Testis (tissue), 2 donors: Measurements from ENCODE around the gene CEACAM18.

Experiments used
- POLR2A ChIP-seq: fragments of 450-650 bp; IDR thresholded peaks from one replicate; pipeline ENCODE4 v1.6.1; 2017; ENCODE audit warnings: antibody characterized with exemption, mild to moderate bottlenecking, moderate library complexity
- TF ChIP-seq, protein P1 (sequence below), 3 experiments: fragments of 450-650 bp in 2 of 3; fragments of 200-600 bp in 1 of 3; sonication (generic) in 1 of 3; IDR thresholded peaks; one replicate each; pipeline ENCODE4 v1.5.1; 2016 to 2019; ENCODE audit warnings: antibody characterized with exemption in 3 of 3, mild to moderate bottlenecking in 2 of 3, moderate library complexity in 1 of 3

DNA sequence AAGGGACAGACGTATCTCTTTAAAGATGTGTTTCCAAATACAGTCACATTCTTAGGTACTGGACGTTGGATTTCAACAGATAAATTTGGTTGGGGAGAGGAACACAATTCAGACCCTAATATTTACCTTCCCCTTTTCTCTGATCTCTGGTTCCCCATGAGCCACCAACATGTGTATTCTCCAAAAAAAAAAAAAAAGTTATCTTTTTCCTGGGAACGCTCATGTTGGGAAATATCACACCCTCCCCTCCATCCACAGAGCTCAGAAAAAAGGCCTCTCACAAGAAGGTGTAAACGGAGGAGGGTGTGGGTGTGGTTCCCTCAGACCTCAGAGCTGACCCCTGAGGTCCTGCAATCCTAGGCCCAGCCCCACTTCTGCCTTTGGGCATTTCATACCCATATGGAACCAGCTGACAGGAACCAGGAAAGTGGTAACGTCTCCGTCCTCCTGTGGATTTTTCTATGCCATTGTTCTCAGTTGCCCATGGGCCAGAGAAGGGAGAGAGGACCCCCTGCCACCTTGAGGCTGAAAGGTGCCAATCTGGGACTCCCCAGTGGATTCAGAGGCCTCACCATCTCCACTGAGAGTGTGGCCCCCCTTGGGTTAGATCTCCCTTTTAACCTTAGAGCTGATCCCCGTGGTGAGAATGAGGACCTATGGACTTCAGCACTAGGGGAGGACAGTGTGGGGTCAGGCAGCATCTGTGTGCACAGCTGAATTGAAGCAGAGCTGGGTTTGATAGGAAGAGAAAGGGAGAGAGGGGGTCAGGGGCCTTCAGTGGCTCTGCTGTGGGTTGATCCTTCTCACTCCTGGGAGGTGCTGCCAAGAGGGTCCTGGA is 31.7 kb downstream of the CEACAM18 start:
- TF ChIP-seq, protein P1, sequence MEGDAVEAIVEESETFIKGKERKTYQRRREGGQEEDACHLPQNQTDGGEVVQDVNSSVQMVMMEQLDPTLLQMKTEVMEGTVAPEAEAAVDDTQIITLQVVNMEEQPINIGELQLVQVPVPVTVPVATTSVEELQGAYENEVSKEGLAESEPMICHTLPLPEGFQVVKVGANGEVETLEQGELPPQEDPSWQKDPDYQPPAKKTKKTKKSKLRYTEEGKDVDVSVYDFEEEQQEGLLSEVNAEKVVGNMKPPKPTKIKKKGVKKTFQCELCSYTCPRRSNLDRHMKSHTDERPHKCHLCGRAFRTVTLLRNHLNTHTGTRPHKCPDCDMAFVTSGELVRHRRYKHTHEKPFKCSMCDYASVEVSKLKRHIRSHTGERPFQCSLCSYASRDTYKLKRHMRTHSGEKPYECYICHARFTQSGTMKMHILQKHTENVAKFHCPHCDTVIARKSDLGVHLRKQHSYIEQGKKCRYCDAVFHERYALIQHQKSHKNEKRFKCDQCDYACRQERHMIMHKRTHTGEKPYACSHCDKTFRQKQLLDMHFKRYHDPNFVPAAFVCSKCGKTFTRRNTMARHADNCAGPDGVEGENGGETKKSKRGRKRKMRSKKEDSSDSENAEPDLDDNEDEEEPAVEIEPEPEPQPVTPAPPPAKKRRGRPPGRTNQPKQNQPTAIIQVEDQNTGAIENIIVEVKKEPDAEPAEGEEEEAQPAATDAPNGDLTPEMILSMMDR (IDR thresholded peaks at IDR 0.05) = no peak
- TF ChIP-seq POLR2A = no peak
